Stimulated activated effector memory CD8-positive, alpha-beta T cell treated with anti-CD3 and anti-CD28 coated beads, Interleukin-12 subunit alpha, Interleukin-12 subunit beta, amount 100 ng/mL, for 72 hours (primary cell): ENCODE data around the gene LRRC7.
A peak's percentile ranks its signal among the peaks of the same experiment; 100 is the strongest.

Source experiments
- ATAC-seq: fragments of 150-1000 bp; cut with Tn5 transposase; 2 replicates; pipeline ENCODE4 v1.10.0; 2021
- DNase-seq, 2 donors: peaks; one replicate each; pipeline ENCODE4 v3.0.0; 2021 to 2022; ENCODE audit warnings: low spot score in 2 of 2
- H3K27ac Mint-ChIP-seq: one replicate; pipeline ENCODE4 v1.8.0; 2022; ENCODE audit warnings: mild to moderate bottlenecking, mixed read lengths
- H3K36me3 Mint-ChIP-seq: one replicate; pipeline ENCODE4 v1.8.0; 2022; ENCODE audit warnings: mild to moderate bottlenecking, mixed read lengths
- H3K4me1 Mint-ChIP-seq: one replicate; pipeline ENCODE4 v1.8.0; 2022; ENCODE audit warnings: mixed read lengths
- H3K4me3 Mint-ChIP-seq: one replicate; pipeline ENCODE4 v1.8.0; 2022; ENCODE audit warnings: mild to moderate bottlenecking, mixed read lengths
- H3K9me3 Mint-ChIP-seq: one replicate; pipeline ENCODE4 v1.8.0; 2022; ENCODE audit warnings: mixed read lengths

The LRRC7 gene

GRCh38 chr1:70146488-70146887, 578.8 kb downstream of the LRRC7 start:
- H3K4me1 Mint-ChIP-seq: no peaks in the 10 kb centered on the region
- H3K4me3 Mint-ChIP-seq: no peak overlapping the region
- H3K36me3 Mint-ChIP-seq: peaks cover 63% of the 10 kb centered on the region
- H3K27ac Mint-ChIP-seq: no peak overlapping the region
- DNase-seq (no peak), ATAC-seq (no peak)
- H3K9me3 Mint-ChIP-seq: no peaks in the 10 kb centered on the region

- no peak overlapping the region for H3K27ac Mint-ChIP-seq
- H3K9me3 Mint-ChIP-seq: no peaks in the 10 kb centered on the region
These were observed 582.7 kb downstream of the LRRC7 start for GRCh38 chr1:70150444-70150843.

GRCh38 chr1:70153739-70154138, 586.0 kb downstream of the LRRC7 start:
- Mint-ChIP-seq H3K4me1 (no peaks in the 10 kb centered on the region), H3K9me3 (no peaks in the 10 kb centered on the region), H3K27ac (no peak overlapping the region), H3K36me3 (peaks cover 47% of the 10 kb centered on the region), H3K4me3 (no peak overlapping the region)
- ATAC-seq (no peak), DNase-seq (no peak)

More at GRCh38 chr1:70150444-70150843, 582.7 kb downstream of the LRRC7 start:
- Mint-ChIP-seq H3K4me1 (no peaks in the 10 kb centered on the region), H3K4me3 (no peak overlapping the region), H3K36me3 (peaks cover 76% of the 10 kb centered on the region)
- no peak for ATAC-seq
- DNase-seq: no peak

- H3K36me3 Mint-ChIP-seq: peaks cover 53% of the 10 kb centered on the region
- H3K4me3 Mint-ChIP-seq: no peak overlapping the region
- H3K27ac Mint-ChIP-seq: no peak overlapping the region
- peak; percentile 97 for ATAC-seq
- no peaks in the 10 kb centered on the region for H3K4me1 Mint-ChIP-seq
- no peak for DNase-seq
- no peaks in the 10 kb centered on the region for H3K9me3 Mint-ChIP-seq
These were observed 588.9 kb downstream of the LRRC7 start for GRCh38 chr1:70156529-70157120.

- Mint-ChIP-seq H3K4me3 (no peak overlapping the region), H3K36me3 (peaks cover 45% of the 10 kb centered on the region), H3K4me1 (peaks cover 5% of the 10 kb centered on the region), H3K9me3 (no peaks in the 10 kb centered on the region), H3K27ac (no peak overlapping the region)
- DNase-seq: no peak
- ATAC-seq: no peak
These were observed 596.6 kb downstream of the LRRC7 start for GRCh38 chr1:70164350-70164749.

- H3K9me3 Mint-ChIP-seq: no peaks in the 10 kb centered on the region
- H3K4me1 Mint-ChIP-seq: peaks cover 15% of the 10 kb centered on the region
- DNase-seq (no peak), ATAC-seq (no peak)
- H3K27ac Mint-ChIP-seq: peak overlapping the region; percentile 74
- no peak overlapping the region for H3K4me3 Mint-ChIP-seq
- peaks cover 45% of the 10 kb centered on the region for H3K36me3 Mint-ChIP-seq
These were observed 600.6 kb downstream of the LRRC7 start for GRCh38 chr1:70168283-70168682.

GRCh38 chr1:70169018-70169839, 601.5 kb downstream of the LRRC7 start:
- Mint-ChIP-seq H3K36me3 (peaks cover 48% of the 10 kb centered on the region), H3K27ac (peak overlapping the region; percentile 77), H3K4me1 (peaks cover 15% of the 10 kb centered on the region), H3K4me3 (no peak overlapping the region), H3K9me3 (no peaks in the 10 kb centered on the region)
- ATAC-seq: peak; percentile 92
- DNase-seq: no peak

GRCh38 chr1:70171512-70171911, 603.8 kb downstream of the LRRC7 start:
- H3K4me1 Mint-ChIP-seq: peaks cover 15% of the 10 kb centered on the region
- DNase-seq (no peak), ATAC-seq (peak; percentile 55)
- no peaks in the 10 kb centered on the region for H3K9me3 Mint-ChIP-seq
- H3K4me3 Mint-ChIP-seq: no peak overlapping the region
- H3K36me3 Mint-ChIP-seq: peaks cover 48% of the 10 kb centered on the region
- no peak overlapping the region for H3K27ac Mint-ChIP-seq
